GM12873 (cell line): Measurements from ENCODE around the gene NID2.

ENCODE experiments used
- TF ChIP-seq, protein P1 (sequence below): IDR thresholded peaks from 2 replicates; pipeline ENCODE4 v1.5.1; 2012; ENCODE audit warnings: low read depth, mild to moderate bottlenecking, moderate library complexity, low read length, control low read depth; ENCODE audit not compliant: insufficient read depth; ENCODE audit errors: missing control alignments

The NID2 gene

DNA sequence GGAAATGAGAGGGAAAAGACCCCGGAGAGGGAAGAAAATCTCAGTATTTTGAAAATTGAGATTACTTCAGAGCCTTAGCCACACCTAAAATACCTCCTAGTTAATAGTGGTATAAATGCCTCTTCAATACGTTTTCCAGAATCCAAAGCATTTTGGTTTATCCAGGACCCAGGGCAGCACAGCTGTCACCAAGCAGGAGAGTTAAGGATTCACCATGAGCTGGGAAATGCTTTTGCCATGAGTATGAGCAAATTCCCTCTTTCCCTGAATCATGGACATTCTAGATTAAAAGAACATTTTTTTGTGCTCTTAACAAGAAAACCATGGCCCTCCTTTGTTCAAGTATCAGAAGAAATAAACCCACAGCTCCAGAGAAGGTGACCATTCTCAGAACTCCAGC, 101.3 kb downstream of the NID2 start:
- TF ChIP-seq, protein P1, sequence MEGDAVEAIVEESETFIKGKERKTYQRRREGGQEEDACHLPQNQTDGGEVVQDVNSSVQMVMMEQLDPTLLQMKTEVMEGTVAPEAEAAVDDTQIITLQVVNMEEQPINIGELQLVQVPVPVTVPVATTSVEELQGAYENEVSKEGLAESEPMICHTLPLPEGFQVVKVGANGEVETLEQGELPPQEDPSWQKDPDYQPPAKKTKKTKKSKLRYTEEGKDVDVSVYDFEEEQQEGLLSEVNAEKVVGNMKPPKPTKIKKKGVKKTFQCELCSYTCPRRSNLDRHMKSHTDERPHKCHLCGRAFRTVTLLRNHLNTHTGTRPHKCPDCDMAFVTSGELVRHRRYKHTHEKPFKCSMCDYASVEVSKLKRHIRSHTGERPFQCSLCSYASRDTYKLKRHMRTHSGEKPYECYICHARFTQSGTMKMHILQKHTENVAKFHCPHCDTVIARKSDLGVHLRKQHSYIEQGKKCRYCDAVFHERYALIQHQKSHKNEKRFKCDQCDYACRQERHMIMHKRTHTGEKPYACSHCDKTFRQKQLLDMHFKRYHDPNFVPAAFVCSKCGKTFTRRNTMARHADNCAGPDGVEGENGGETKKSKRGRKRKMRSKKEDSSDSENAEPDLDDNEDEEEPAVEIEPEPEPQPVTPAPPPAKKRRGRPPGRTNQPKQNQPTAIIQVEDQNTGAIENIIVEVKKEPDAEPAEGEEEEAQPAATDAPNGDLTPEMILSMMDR, result no peak

DNA sequence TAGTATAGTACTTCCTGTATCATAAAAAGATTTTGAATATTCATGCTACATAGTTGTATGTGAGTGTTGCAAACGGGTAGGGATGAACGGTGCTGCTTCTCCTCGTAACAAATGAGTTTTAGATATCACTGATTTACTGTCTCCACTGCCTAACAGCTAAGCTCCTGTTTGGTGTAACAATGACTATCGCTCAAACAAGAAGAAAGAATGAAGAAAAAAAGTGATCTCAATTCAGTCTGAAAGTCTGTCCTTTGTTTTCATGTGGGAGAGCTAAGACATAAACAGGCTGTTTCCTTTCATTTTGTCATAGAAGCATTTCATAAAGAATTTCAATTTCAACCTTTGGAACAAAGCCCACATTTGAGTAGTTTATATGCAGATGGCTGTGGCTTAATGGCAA, 105.6 kb downstream of the NID2 start:
- TF ChIP-seq, protein P1, result no peak

DNA sequence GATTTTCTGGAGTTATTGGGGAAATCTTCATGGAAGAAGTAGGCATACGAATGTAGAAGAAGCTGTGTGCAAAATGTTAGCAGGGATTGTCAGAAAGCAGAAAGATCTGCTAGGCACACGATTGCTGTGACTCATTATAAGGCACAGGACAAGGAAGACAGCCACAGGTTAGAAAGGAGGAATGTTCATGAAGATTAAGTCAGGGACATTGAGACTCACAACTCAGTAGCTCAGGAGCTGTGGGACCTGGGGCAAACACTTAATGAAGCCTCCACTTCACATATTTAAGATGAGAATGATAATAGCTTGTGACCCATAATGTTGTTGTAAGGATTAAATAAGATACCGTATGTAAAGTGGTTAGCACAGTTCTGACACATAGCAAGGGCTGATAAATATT, 106.1 kb downstream of the NID2 start:
- TF ChIP-seq, protein P1, result no peak

DNA sequence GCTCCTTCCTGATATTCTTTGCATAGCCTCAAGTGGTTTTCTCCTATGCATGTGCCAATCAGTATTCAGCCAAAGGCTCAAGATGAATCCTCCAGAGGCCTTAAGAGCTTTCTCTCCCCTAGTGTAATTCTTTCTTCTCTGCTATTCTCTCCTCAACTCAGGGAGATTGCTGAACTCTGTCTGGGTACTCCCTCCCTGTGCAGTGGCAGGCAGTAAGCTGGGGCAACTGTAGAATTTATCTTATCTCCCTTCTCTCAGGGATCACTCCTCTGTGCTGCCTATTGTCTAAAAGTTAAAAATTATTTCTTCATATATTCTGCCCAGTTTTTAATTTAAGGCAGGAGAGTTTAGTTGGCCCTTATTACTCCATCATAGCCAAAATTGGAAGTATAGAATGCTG, 108.0 kb downstream of the NID2 start:
- TF ChIP-seq, protein P1, result no peak

DNA sequence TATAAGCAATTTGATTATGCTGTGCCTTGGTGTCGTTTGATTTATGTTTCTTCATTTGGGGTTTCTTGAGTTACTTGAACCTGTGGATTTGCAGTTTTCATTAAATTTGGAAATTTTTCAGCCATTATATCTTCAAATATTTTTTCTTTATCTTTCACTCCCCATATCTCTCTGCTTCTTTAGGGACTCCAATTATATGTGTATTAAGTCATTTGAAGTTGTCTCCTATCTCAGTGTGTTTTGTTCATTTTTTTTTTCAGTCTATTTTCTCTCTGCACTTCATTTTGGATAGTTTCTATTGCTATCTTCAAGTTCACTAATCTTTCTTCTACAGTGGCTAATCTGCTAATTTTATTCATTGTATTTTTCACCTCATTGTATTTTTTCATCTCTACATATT, 108.9 kb downstream of the NID2 start:
- TF ChIP-seq, protein P1, result no peak

DNA sequence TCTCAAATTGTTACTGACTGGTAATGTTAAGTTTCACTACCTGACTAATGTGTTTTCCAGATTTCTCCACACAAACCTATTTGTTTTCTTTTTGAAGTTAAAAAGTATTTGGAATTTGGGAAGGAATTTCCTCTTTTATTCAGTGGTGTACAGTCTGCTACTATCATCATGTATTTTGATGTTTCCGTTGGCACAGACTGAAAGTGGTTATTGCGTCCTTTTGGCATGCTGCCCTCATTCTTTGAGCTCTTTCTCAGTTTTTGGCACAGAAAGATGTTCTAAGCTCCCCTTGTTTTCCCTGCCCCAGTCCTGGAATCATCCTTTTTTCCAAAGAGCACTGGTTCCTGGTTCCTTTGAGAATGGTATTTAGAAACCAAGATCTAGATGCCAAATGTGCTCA, 110.9 kb downstream of the NID2 start:
- TF ChIP-seq, protein P1, result no peak
